Right atrium auricular region (tissue), 2 donors: ENCODE results near the gene HES7. TPM values are rescaled to one million over a fixed set of nuclear protein-coding genes. Genes with fewer than 3 reads are reported as not detected.
"Not testable (repeated sequence)": the region's sequence is repeated elsewhere in the genome, so short reads cannot be mapped to it uniquely, and the experiment has no call there.

Experiments used
- DNase-seq: peaks from one replicate; pipeline ENCODE4 v3.0.0-alpha.2; 2019; ENCODE audit warnings: low spot score
- H3K27ac ChIP-seq, 2 donors: fragments of 200-600 bp; sonication (generic); 1 replicate in 1 of 2; 2 replicates in 1 of 2; pipeline ENCODE4 v1.5.1; 2016 to 2019
- H3K27me3 ChIP-seq, 2 donors: fragments of 200-600 bp; sonication (generic); one replicate each; pipeline versions ENCODE4 v1.5.1 to v1.6.0; 2017 to 2019
- H3K36me3 ChIP-seq: fragments of 200-600 bp; sonication (generic); one replicate; pipeline ENCODE4 v1.5.1; 2016
- H3K4me1 ChIP-seq, 2 donors: fragments of 200-600 bp; sonication (generic); one replicate each; pipeline versions ENCODE4 v1.5.1 to v1.6.0; 2017 to 2019
- H3K4me3 ChIP-seq, 2 donors: fragments of 200-600 bp; sonication (generic); 1 replicate in 1 of 2; 2 replicates in 1 of 2; pipeline ENCODE4 v1.5.1; 2017 to 2019; ENCODE audit warnings: mild to moderate bottlenecking in 1 of 2, moderate library complexity in 1 of 2
- H3K9me3 ChIP-seq, 2 donors: fragments of 200-600 bp; sonication (generic); one replicate each; pipeline ENCODE4 v1.5.1; 2019
- total RNA-seq, 2 donors: library from RNA; depleted of rRNA; stranded (reverse); fragments of >200 nt; gene quantifications; one replicate each; pipeline ENCODE4 v1.1.0, GENCODE V29; 2016
- TF ChIP-seq, protein P1 (sequence below), 2 donors: fragments of 200-600 bp; sonication (generic); IDR thresholded peaks; one replicate each; pipeline ENCODE4 v1.5.1; 2019; ENCODE audit warnings: antibody characterized with exemption in 2 of 2

The HES7 gene
- total RNA-seq, 2 donors from 2014 or later = not detected

DNA sequence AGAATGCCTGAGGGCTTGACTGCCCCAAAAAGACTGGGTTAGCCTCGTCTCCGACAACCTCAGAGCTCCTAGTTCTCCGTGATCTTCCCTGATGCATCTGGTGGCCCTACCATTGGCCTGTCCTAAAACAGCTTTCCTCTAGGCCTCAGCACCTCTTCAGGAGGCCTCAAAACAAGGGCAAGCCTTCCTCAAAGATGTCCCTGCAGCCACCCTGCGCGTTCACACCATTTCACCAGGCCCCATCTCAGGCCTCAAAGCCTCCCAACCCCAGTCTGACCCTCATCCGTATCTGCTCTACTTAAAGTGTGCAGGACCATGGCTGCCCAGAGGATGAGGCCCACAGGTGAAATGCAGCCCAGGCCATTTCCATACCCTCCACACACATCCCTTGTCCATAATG is 13.0 kb downstream of the HES7 start:
- no peak overlapping the region for H3K27ac ChIP-seq
- H3K4me1 ChIP-seq = peaks cover 0 to 10% of the 10 kb centered on the region in 2 donors
- no peak for DNase-seq
- TF ChIP-seq, protein P1, sequence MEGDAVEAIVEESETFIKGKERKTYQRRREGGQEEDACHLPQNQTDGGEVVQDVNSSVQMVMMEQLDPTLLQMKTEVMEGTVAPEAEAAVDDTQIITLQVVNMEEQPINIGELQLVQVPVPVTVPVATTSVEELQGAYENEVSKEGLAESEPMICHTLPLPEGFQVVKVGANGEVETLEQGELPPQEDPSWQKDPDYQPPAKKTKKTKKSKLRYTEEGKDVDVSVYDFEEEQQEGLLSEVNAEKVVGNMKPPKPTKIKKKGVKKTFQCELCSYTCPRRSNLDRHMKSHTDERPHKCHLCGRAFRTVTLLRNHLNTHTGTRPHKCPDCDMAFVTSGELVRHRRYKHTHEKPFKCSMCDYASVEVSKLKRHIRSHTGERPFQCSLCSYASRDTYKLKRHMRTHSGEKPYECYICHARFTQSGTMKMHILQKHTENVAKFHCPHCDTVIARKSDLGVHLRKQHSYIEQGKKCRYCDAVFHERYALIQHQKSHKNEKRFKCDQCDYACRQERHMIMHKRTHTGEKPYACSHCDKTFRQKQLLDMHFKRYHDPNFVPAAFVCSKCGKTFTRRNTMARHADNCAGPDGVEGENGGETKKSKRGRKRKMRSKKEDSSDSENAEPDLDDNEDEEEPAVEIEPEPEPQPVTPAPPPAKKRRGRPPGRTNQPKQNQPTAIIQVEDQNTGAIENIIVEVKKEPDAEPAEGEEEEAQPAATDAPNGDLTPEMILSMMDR (IDR thresholded peaks at IDR 0.05) = no peak
- no peaks in the 10 kb centered on the region for H3K27me3 ChIP-seq
- H3K4me3 ChIP-seq = no peak overlapping the region
- H3K36me3 ChIP-seq = no peaks in the 10 kb centered on the region
- no peaks in the 10 kb centered on the region for H3K9me3 ChIP-seq

DNA sequence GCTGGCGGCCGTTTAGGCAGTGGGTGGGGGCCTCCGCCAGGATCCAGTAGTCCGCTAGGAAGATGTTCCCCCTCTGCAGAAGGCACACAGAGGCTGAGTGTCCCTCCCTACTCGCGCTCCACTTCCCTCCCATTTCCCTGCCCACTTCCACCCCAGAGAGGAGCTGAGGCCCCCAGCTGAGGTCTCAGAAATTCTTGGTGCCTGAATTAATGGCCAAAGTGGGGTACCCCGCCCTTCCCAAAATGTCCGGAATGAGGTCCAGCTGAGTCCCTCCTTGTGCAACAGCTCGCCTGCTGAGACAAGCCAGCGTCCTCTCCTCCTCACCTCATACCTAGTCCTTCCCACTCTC is 13.5 kb downstream of the HES7 start:
- Histone ChIP-seq H3K27ac (no peak overlapping the region), H3K36me3 (no peaks in the 10 kb centered on the region), H3K27me3 (no peaks in the 10 kb centered on the region), H3K9me3 (no peaks in the 10 kb centered on the region), H3K4me1 (peaks cover 0 to 10% of the 10 kb centered on the region in 2 donors), H3K4me3 (no peak overlapping the region)
- TF ChIP-seq, protein P1 (IDR thresholded peaks at IDR 0.05) = peak in 1 of 2 donors; percentile 1
- no peak for DNase-seq

DNA sequence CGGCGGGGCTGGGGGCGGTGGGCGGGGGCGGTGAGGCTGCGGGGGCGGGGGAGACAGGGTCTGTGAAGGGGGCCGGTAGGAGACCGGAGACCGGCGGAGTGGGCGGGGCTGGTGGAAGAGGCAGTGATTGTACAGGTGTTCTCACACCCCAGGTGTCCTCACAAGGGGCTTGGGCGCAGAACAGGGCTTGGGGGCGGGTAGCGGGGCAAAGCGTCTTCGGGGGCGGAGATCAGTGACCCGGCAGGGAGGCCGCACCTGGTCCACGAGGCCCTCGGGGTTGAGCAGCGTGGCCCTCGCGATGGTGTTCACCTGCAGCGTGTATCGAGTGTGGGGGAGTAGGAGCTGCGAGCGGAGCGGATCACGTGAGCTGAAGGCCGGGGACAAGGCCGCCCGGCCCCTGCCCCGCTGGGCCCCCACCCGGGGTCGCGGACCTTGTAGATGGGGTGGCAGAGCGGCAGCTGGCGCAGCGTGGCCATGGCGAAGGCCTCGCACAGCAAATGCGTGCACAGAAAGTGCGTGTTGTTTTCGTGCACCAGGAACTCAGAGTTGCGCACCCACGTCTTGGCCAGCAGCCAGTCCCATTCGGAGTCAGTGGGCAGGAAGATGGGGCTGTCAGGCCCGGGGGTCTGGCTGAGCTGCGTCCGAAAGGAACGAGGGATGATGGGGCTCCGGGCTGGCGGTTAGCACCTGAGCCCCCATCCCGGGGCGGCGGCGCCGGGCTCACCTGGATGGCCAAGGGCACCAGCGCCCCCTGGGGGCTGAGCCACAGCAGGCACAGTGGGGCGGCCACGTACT is 14.0 kb downstream of the HES7 start:
- Histone ChIP-seq H3K27me3 (no peaks in the 10 kb centered on the region), H3K9me3 (no peaks in the 10 kb centered on the region), H3K4me1 (peaks cover 0 to 10% of the 10 kb centered on the region in 2 donors), H3K27ac (no peak overlapping the region), H3K36me3 (no peaks in the 10 kb centered on the region), H3K4me3 (peak overlapping the region in 1 of 2 donors; percentile 13)
- DNase-seq = no peak
- TF ChIP-seq, protein P1 (IDR thresholded peaks at IDR 0.05) = peak; percentile 72 to 84

GRCh38 chr17:8108972-8109660 is 14.8 kb downstream of the HES7 start:
- no peaks in the 10 kb centered on the region for H3K27me3 ChIP-seq
- H3K27ac ChIP-seq = no peak overlapping the region
- H3K4me3 ChIP-seq = no peak overlapping the region
- TF ChIP-seq, protein P1 (IDR thresholded peaks at IDR 0.05) = no peak
- no peak for DNase-seq
- H3K4me1 ChIP-seq = peaks cover 0 to 10% of the 10 kb centered on the region in 2 donors
- no peaks in the 10 kb centered on the region for H3K36me3 ChIP-seq
- no peaks in the 10 kb centered on the region for H3K9me3 ChIP-seq

GRCh38 chr17:8106980-8107379 is 16.9 kb downstream of the HES7 start:
- H3K4me3 ChIP-seq, H3K27me3 ChIP-seq, H3K9me3 ChIP-seq, H3K36me3 ChIP-seq, DNase-seq, H3K27ac ChIP-seq: not testable (repeated sequence)
- peaks cover 0 to 10% of the 10 kb centered on the region in 2 donors for H3K4me1 ChIP-seq

DNA sequence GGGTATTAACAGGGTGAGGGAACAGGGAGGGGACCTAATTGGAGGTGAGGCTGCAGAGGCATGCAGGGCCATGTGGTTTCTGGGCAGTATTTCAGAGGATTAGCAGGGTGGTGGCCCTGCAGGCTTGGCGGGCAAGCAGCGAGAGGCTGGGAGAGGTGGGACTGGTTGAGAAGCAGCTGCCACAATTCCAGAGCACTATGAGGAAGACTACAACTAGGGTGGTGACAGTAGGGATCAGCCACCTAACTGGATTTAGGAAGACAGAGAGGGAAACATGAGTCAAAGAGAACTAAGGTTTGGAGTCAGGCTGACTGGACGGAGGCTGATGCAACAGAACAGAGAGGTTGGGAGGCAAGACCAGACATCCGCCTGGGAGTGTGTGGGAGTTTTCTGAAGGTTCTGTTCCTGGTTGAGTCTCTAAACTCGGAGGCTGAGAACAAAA is 17.9 kb downstream of the HES7 start:
- H3K27ac ChIP-seq = no peak overlapping the region
- DNase-seq = no peak
- no peaks in the 10 kb centered on the region for H3K9me3 ChIP-seq
- peaks cover 0 to 10% of the 10 kb centered on the region in 2 donors for H3K4me1 ChIP-seq
- TF ChIP-seq, protein P1 (IDR thresholded peaks at IDR 0.05) = no peak
- no peak overlapping the region for H3K4me3 ChIP-seq
- no peaks in the 10 kb centered on the region for H3K36me3 ChIP-seq
- H3K27me3 ChIP-seq = no peaks in the 10 kb centered on the region
